HFFc6 (cell line): ENCODE measurements around the gene HDGFL2. TPM values are rescaled to one million over a fixed set of nuclear protein-coding genes. Genes with fewer than 3 reads are reported as not detected.

ENCODE experiments used
- DNase-seq: peaks from one replicate; pipeline ENCODE4 v3.0.0-alpha.2; 2018
- H3K27ac Mint-ChIP-seq: 2 replicates; pipeline ENCODE4 v1.8.0; 2020; ENCODE audit warnings: mild to moderate bottlenecking, mixed read lengths
- H3K27me3 Mint-ChIP-seq: 2 replicates; pipeline ENCODE4 v1.8.0; 2021; ENCODE audit warnings: mild to moderate bottlenecking, moderate library complexity, mixed read lengths; ENCODE audit not compliant: insufficient read depth
- H3K36me3 Mint-ChIP-seq: 2 replicates; pipeline ENCODE4 v1.8.0; 2021; ENCODE audit warnings: low read depth, mixed read lengths
- H3K4me1 Mint-ChIP-seq: 2 replicates; pipeline ENCODE4 v1.8.0; 2020; ENCODE audit warnings: low read depth, mixed read lengths
- H3K4me3 Mint-ChIP-seq: 2 replicates; pipeline ENCODE4 v1.8.0; 2020; ENCODE audit warnings: mild to moderate bottlenecking, moderate library complexity, mixed read lengths
- H3K9me3 Mint-ChIP-seq: 2 replicates; pipeline ENCODE4 v1.8.0; 2020; ENCODE audit warnings: mild to moderate bottlenecking, mixed read lengths
- total RNA-seq, 6 experiments: library from RNA; stranded (reverse); fragmentation: NEBNext Ultra II Directional; extraction: Animal tissue kit (Norgen Biotek cat#: 25700); gene quantifications; 2 replicates in 1 of 6; 3 replicates in 5 of 6; pipeline ENCODE4 v1.2.3, GENCODE V29; 2021
- TF ChIP-seq, protein P1 (sequence below): fragments of 200-600 bp; sonication (generic); IDR thresholded peaks from 2 replicates; pipeline ENCODE4 v1.5.0; 2021; ENCODE audit warnings: antibody characterized with exemption, mild to moderate bottlenecking

HDGFL2 gene
- total RNA-seq, 6 experiments from 2014 or later = 68.0 to 79.6 (median 74.2) TPM

DNA sequence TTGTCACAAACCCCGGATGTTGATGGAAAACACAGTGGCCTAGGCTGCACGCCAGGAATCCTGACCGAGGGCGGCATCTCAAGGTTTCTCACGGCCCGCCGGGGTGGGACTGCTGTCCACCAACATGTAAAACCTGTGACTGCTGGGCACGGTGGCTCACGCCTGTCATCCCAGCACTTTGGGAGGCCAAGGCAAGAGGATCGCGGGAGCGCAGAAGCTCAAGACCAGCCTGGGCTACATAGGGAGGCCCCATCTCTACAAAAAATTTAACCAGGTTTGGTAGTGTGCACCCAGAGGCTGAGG lies 35.0 kb downstream of the HDGFL2 start:
- peaks cover 11% of the 10 kb centered on the region for H3K4me1 Mint-ChIP-seq
- H3K27me3 Mint-ChIP-seq = peaks cover 8% of the 10 kb centered on the region
- TF ChIP-seq, protein P1, sequence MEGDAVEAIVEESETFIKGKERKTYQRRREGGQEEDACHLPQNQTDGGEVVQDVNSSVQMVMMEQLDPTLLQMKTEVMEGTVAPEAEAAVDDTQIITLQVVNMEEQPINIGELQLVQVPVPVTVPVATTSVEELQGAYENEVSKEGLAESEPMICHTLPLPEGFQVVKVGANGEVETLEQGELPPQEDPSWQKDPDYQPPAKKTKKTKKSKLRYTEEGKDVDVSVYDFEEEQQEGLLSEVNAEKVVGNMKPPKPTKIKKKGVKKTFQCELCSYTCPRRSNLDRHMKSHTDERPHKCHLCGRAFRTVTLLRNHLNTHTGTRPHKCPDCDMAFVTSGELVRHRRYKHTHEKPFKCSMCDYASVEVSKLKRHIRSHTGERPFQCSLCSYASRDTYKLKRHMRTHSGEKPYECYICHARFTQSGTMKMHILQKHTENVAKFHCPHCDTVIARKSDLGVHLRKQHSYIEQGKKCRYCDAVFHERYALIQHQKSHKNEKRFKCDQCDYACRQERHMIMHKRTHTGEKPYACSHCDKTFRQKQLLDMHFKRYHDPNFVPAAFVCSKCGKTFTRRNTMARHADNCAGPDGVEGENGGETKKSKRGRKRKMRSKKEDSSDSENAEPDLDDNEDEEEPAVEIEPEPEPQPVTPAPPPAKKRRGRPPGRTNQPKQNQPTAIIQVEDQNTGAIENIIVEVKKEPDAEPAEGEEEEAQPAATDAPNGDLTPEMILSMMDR = no peak
- H3K27ac Mint-ChIP-seq = no peak overlapping the region
- H3K36me3 Mint-ChIP-seq = peaks cover 11% of the 10 kb centered on the region
- no peak for DNase-seq
- no peaks in the 10 kb centered on the region for H3K9me3 Mint-ChIP-seq
- H3K4me3 Mint-ChIP-seq = no peak overlapping the region

DNA sequence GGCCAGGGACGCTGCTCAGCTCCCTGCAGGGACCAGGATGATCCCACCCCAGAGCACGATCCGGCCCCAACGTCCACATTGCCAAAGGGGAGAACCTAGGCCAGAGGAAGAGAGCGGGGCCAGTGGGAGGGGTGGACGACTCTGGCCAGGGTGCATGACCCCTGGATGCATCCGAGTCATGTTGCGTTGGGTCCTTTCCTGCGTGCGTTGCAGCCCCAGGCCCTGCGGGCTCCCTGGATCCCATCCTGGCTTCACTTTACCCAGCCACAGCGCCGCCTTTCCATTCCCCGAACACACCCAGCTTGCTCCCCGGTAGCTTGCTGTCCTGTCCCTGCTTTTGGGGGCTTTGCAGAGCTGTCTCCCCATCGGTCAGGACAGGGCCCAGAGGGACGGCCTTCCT lies 35.7 kb downstream of the HDGFL2 start:
- Mint-ChIP-seq H3K9me3 (no peaks in the 10 kb centered on the region), H3K27me3 (peaks cover 8% of the 10 kb centered on the region), H3K4me3 (no peak overlapping the region), H3K27ac (no peak overlapping the region), H3K4me1 (peaks cover 11% of the 10 kb centered on the region), H3K36me3 (peaks cover 11% of the 10 kb centered on the region)
- TF ChIP-seq, protein P1 = no peak
- no peak for DNase-seq

DNA sequence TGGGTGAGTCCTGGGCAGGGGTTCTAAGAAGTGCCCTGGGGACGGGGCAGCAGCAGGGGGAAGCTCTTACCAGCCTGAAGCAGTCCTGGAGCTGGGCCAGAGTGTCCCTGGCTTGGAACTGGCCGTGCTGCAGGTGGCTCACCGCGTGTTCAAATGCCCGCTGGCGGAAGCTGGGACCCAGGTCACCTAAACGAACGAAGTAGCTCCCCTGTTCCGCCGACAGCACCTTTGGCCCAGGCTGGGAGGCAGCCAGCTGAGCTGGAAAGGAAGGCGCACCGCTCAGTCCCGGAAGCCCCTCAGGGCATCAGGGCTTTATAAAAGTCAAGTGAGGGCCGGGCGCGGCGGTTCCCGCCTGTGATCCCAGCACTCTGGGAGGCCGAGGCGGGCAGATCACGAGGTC lies 36.6 kb downstream of the HDGFL2 start:
- Mint-ChIP-seq H3K36me3 (peaks cover 11% of the 10 kb centered on the region), H3K4me3 (no peak overlapping the region), H3K4me1 (peaks cover 11% of the 10 kb centered on the region), H3K27ac (no peak overlapping the region), H3K27me3 (peaks cover 9% of the 10 kb centered on the region), H3K9me3 (no peaks in the 10 kb centered on the region)
- TF ChIP-seq, protein P1 = no peak
- DNase-seq = no peak

DNA sequence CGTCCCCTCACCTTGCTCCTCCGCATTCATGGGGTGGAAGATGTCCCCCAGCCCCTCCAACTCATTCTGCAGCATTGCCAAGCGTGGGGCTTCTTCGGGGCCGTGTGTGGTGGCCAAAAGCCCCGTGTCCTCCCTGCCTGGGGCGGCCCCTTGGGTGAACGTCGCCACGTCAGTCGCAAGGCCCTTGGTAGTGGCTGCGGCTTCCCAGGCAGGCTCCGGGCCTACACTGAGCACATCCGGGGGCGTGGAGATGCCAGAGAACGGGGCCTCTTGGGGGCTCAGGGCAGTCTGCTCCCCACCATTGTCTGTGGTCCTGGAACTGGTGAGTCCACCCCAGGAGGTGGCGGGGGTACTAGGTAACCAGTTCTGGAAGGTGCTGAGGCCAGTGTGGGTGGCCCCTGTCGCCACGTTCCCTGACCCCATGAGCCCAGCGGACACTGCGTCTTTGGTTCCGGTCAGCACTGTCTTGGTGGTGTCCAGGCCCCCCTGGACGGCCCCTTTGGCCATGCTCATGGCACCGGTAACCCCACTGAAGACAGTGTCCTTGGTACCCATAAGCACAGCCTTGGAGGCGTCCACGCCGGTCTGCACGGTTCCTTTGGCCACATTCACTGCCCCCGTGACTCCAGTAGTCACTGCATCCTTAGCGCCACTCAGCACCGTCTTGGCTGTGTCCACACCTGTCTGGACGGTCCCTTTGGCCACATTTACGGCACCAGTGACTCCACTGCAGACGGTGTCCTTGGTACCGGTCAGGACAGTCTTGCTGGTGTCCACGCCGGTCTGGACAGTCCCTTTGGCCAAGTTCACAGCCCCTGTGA lies 38.5 kb downstream of the HDGFL2 start:
- peaks cover 8% of the 10 kb centered on the region for H3K36me3 Mint-ChIP-seq
- H3K4me3 Mint-ChIP-seq = no peak overlapping the region
- peaks cover 13% of the 10 kb centered on the region for H3K27me3 Mint-ChIP-seq
- H3K4me1 Mint-ChIP-seq = peaks cover 11% of the 10 kb centered on the region
- TF ChIP-seq, protein P1 = no peak
- H3K9me3 Mint-ChIP-seq = no peaks in the 10 kb centered on the region
- H3K27ac Mint-ChIP-seq = no peak overlapping the region
- no peak for DNase-seq

DNA sequence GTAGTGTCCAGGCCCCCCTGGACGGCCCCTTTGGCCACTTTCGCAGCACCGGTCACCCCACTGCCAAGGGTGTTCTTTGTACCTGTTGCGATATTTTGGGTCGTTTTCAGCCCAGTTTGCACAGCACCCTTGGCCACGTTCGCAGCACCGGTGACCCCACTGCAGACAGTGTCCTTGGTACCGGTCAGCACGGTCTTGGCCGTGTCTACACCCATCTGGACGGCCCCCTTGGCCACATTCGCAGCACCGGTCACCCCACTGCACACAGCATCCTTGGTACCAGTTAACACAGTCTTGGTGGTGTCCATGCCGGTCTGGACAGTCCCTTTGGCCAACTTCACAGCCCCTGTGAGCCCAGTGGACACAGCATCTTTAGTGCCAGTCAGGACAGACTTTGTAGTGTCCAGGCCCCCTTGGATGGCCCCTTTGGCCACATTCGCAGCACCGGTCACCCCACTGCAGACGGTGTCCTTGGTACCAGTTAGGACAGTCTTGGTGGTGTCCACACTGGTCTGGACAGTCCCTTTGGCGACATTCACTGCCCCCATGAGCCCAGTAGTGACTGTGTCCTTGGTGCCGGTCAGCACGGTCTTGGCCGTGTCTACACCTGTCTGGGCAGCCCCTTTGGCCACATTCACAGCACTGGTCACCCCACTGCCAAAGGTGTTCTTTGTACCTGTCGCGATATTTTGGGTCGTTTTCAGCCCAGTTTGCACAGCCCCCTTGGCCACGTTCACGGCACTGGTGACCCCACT lies 39.4 kb downstream of the HDGFL2 start:
- H3K9me3 Mint-ChIP-seq = no peaks in the 10 kb centered on the region
- no peak overlapping the region for H3K27ac Mint-ChIP-seq
- H3K4me3 Mint-ChIP-seq = no peak overlapping the region
- no peak for DNase-seq
- TF ChIP-seq, protein P1 = no peak
- H3K4me1 Mint-ChIP-seq = peaks cover 5% of the 10 kb centered on the region
- H3K27me3 Mint-ChIP-seq = peaks cover 13% of the 10 kb centered on the region
- H3K36me3 Mint-ChIP-seq = peaks cover 1% of the 10 kb centered on the region; the same call in 1 of the 2 replicates
